Testis (tissue), 3 donors: Measurements from ENCODE around the gene RUVBL1. TPM values are rescaled to one million over a fixed set of nuclear protein-coding genes. Genes with fewer than 3 reads are reported as not detected.

ENCODE experiments used
- DNase-seq: peaks from one replicate; pipeline ENCODE4 v3.0.0-alpha.2; 2019
- H3K27ac ChIP-seq, 2 donors: fragments of 200-600 bp; sonication (generic); one replicate each; pipeline ENCODE4 v1.5.1; 2019
- H3K27me3 ChIP-seq: fragments of 200-600 bp; sonication (generic); one replicate; pipeline ENCODE4 v1.5.1; 2019
- H3K36me3 ChIP-seq: fragments of 200-600 bp; sonication (generic); one replicate; pipeline ENCODE4 v1.5.1; 2017; ENCODE audit warnings: low read depth; ENCODE audit errors: missing control alignments
- H3K4me1 ChIP-seq: fragments of 200-600 bp; sonication (generic); one replicate; pipeline ENCODE4 v1.5.1; 2019
- H3K4me3 ChIP-seq, 2 donors: fragments of 200-600 bp; sonication (generic); one replicate each; pipeline ENCODE4 v1.5.1; 2017 to 2019
- H3K9me3 ChIP-seq: fragments of 200-600 bp; sonication (generic); one replicate; pipeline ENCODE4 v1.5.1; 2017
- POLR2A ChIP-seq: fragments of 450-650 bp; IDR thresholded peaks from one replicate; pipeline ENCODE4 v1.6.1; 2017; ENCODE audit warnings: antibody characterized with exemption, mild to moderate bottlenecking, moderate library complexity
- WGBS, 2 donors: methylation state at CpG; one replicate each; pipeline ENCODE4 v1.1.5; 2018; 5-methylcytosine and 5-hydroxymethylcytosine counted together
- intact Hi-C: fragments of 100-400 bp; cut with DNase I; formaldehyde crosslinking; loops from one replicate; pipeline ENCODE4 v1.15.1; 2023; ENCODE audit warnings: low total_unique reads
- polyA plus RNA-seq: library from polyadenylated mRNA; stranded (reverse); fragments of 350-450 nt; fragmentation: Illumina TruSeq; extraction: RNeasy Lipid Tissue Mini Kit (QIAGEN cat#74804); gene quantifications from one replicate; pipeline ENCODE4 v1.2.3, GENCODE V29; 2014; ENCODE audit warnings: low read depth, low replicate concordance; ENCODE audit not compliant: insufficient read depth
- total RNA-seq, 2 donors: library from RNA; depleted of rRNA; stranded (reverse); fragments of >200 nt; gene quantifications; one replicate each; pipeline ENCODE4 v1.2.3, GENCODE V29; 2016
- TF ChIP-seq, protein P1 (sequence below), 3 experiments: fragments of 450-650 bp in 2 of 3; fragments of 200-600 bp in 1 of 3; sonication (generic) in 1 of 3; IDR thresholded peaks; one replicate each; pipeline ENCODE4 v1.5.1; 2016 to 2019; ENCODE audit warnings: antibody characterized with exemption in 3 of 3, mild to moderate bottlenecking in 2 of 3, moderate library complexity in 1 of 3

Gene RUVBL1
- total and polyA plus RNA-seq, 3 donors from 2014 or later = 42.9 to 70.1 (median 52.9) TPM

- WGBS, 2 donors = 6 to 10% methylated on average over 10 of the region's 10 CpGs
These were observed 72.2 kb downstream of the RUVBL1 start for GRCh38 chr3:128051459-128051836.

DNA sequence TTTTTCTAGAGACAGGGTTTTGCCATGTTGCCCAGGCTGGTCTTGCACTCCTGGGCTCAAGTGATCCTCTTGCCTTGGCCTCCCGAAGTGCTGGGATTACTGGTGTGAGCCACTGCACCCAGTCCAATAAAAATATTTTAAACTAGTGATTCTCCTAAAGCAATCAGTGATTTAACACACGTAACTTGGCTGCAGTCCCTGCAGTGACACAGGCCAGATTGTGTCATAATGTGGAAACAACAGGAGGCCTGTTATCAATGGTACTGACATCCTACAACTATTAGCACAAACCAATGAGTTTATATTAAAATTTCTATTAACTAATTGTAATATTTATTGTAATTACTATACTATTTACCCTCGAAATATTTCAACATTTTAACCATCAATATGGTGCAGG lies 73.0 kb downstream of the RUVBL1 start:
- H3K4me1 ChIP-seq = peaks cover 28% of the 10 kb centered on the region
- no peaks in the 10 kb centered on the region for H3K9me3 ChIP-seq
- DNase-seq = no peak
- 65 to 66% methylated on average over 3 of the region's 3 CpGs for WGBS, 2 donors
- no peak overlapping the region for H3K4me3 ChIP-seq
- H3K27ac ChIP-seq = no peak overlapping the region
- intact Hi-C loops = no loop called here
- H3K27me3 ChIP-seq = no peaks in the 10 kb centered on the region
- no peaks in the 10 kb centered on the region for H3K36me3 ChIP-seq
- TF ChIP-seq, protein P1, sequence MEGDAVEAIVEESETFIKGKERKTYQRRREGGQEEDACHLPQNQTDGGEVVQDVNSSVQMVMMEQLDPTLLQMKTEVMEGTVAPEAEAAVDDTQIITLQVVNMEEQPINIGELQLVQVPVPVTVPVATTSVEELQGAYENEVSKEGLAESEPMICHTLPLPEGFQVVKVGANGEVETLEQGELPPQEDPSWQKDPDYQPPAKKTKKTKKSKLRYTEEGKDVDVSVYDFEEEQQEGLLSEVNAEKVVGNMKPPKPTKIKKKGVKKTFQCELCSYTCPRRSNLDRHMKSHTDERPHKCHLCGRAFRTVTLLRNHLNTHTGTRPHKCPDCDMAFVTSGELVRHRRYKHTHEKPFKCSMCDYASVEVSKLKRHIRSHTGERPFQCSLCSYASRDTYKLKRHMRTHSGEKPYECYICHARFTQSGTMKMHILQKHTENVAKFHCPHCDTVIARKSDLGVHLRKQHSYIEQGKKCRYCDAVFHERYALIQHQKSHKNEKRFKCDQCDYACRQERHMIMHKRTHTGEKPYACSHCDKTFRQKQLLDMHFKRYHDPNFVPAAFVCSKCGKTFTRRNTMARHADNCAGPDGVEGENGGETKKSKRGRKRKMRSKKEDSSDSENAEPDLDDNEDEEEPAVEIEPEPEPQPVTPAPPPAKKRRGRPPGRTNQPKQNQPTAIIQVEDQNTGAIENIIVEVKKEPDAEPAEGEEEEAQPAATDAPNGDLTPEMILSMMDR (IDR thresholded peaks at IDR 0.05) = no peak
- no peak for TF ChIP-seq POLR2A

More at GRCh38 chr3:128051459-128051836, 72.2 kb downstream of the RUVBL1 start:
- Histone ChIP-seq H3K4me3 (peak overlapping the region; percentile 93 to 95), H3K36me3 (no peaks in the 10 kb centered on the region), H3K27me3 (no peaks in the 10 kb centered on the region), H3K27ac (peak overlapping the region; percentile 55 to 83), H3K9me3 (no peaks in the 10 kb centered on the region), H3K4me1 (peaks cover 28% of the 10 kb centered on the region)
- intact Hi-C loops = no loop called here
- TF ChIP-seq, protein P1 (IDR thresholded peaks at IDR 0.05) = no peak
- no peak for TF ChIP-seq POLR2A
- no peak for DNase-seq

GRCh38 chr3:128041344-128041743 lies 82.3 kb downstream of the RUVBL1 start:
- no peaks in the 10 kb centered on the region for H3K9me3 ChIP-seq
- H3K4me3 ChIP-seq = no peak overlapping the region
- intact Hi-C loops = no loop called here
- H3K4me1 ChIP-seq = no peaks in the 10 kb centered on the region
- H3K27ac ChIP-seq = no peak overlapping the region
- no peaks in the 10 kb centered on the region for H3K36me3 ChIP-seq
- TF ChIP-seq, protein P1 (IDR thresholded peaks at IDR 0.05) = no peak
- no peak for TF ChIP-seq POLR2A
- H3K27me3 ChIP-seq = no peaks in the 10 kb centered on the region
- 47 to 57% methylated on average over 1 of the region's 1 CpG for WGBS, 2 donors
- DNase-seq = no peak

GRCh38 chr3:128040660-128041059 lies 83.0 kb downstream of the RUVBL1 start:
- H3K9me3 ChIP-seq = no peaks in the 10 kb centered on the region
- 75 to 88% methylated on average over 1 of the region's 1 CpG for WGBS, 2 donors
- H3K27ac ChIP-seq = no peak overlapping the region
- H3K4me1 ChIP-seq = no peaks in the 10 kb centered on the region
- intact Hi-C loops = no loop called here
- no peaks in the 10 kb centered on the region for H3K27me3 ChIP-seq
- no peaks in the 10 kb centered on the region for H3K36me3 ChIP-seq
- TF ChIP-seq, protein P1 (IDR thresholded peaks at IDR 0.05) = no peak
- no peak for TF ChIP-seq POLR2A
- H3K4me3 ChIP-seq = no peak overlapping the region
- no peak for DNase-seq

- 89 to 91% methylated on average over 3 of the region's 3 CpGs for WGBS, 2 donors
- Histone ChIP-seq H3K4me1 (no peaks in the 10 kb centered on the region), H3K27me3 (no peaks in the 10 kb centered on the region), H3K27ac (no peak overlapping the region), H3K9me3 (no peaks in the 10 kb centered on the region), H3K36me3 (no peaks in the 10 kb centered on the region), H3K4me3 (no peak overlapping the region)
- DNase-seq = no peak
- intact Hi-C loops = no loop called here
- no peak for TF ChIP-seq POLR2A
- TF ChIP-seq, protein P1 (IDR thresholded peaks at IDR 0.05) = no peak
These were observed 83.6 kb downstream of the RUVBL1 start for GRCh38 chr3:128040041-128040440.
